MG63 (cell line): Measurements from ENCODE around the gene N4BP2L1. TPM values are rescaled to one million over a fixed set of nuclear protein-coding genes. Genes with fewer than 3 reads are reported as not detected.
A peak's percentile ranks its signal among the peaks of the same experiment; 100 is the strongest.

Experiments
- DNase-seq: peaks from one replicate; pipeline ENCODE4 v3.0.0-alpha.2; 2020
- H3K27me3 ChIP-seq: fragments of 250-450 bp; sonication (Bioruptor Pico); 2 replicates; pipeline ENCODE4 v1.5.1; 2020; ENCODE audit warnings: mild to moderate bottlenecking, moderate library complexity
- H3K36me3 ChIP-seq: fragments of 250-450 bp; sonication (Bioruptor Pico); 2 replicates; pipeline ENCODE4 v1.5.1; 2020; ENCODE audit warnings: mild to moderate bottlenecking, moderate library complexity
- H3K4me3 ChIP-seq: fragments of 250-450 bp; sonication (Bioruptor Pico); 2 replicates; pipeline ENCODE4 v1.5.1; 2020; ENCODE audit warnings: mild to moderate bottlenecking, moderate library complexity
- H3K9me3 ChIP-seq: fragments of 250-450 bp; sonication (Bioruptor Pico); 2 replicates; pipeline ENCODE4 v1.5.1; 2020; ENCODE audit warnings: mild to moderate bottlenecking, moderate library complexity
- total RNA-seq: library from RNA; depleted of rRNA; stranded (reverse); fragments of >200 nt; shearing (Covaris generic); gene quantifications from 2 replicates; pipeline ENCODE4 v1.2.3, GENCODE V29; 2014; ENCODE audit warnings: low replicate concordance

N4BP2L1 gene
- total RNA-seq, 1 experiment from 2014 or later, result 0.40 TPM

DNA sequence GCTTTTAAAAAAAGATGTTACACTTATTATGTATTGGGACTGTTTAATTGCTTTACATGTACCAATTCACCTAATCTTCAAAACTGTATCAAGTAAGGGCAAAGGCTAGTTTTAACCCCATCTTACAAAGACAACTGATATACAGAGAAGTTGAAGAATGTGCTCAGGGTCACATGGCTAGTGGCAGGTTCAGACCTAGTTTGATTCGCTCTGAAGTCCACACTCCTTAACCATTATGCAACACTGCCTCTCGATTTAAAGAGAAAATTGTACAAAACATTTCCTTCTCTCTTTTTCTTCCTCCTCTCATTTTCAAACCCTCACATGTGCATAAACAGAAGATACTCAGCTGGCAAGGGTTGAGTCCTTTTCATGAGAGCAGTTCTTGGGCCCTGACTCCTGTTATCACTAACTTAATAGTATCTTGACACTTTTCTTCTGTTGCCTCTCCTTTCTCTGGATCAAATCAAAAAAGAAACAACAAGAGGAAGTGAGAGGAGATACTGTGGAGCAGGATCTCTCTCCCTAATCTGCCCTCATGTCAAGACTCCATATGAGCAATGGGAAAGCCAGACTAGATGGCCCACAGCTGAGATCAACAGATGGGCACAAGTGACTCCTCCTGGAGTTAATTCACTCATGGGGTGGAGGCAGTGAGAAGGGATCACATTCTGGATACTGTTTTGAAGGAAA is 19.0 kb upstream of the N4BP2L1 start:
- Histone ChIP-seq H3K27me3 (no peaks in the 10 kb centered on the region), H3K9me3 (no peaks in the 10 kb centered on the region), H3K4me3 (no peak overlapping the region), H3K36me3 (peaks cover 9% of the 10 kb centered on the region; the same call in 1 of the 2 replicates)
- no peak for DNase-seq

GRCh38 chr13:32446220-32446619 is 18.3 kb upstream of the N4BP2L1 start:
- no peak for DNase-seq
- H3K4me3 ChIP-seq, result no peak overlapping the region
- peaks cover 10% of the 10 kb centered on the region; the same call in 1 of the 2 replicates for H3K36me3 ChIP-seq
- no peaks in the 10 kb centered on the region for H3K27me3 ChIP-seq
- no peaks in the 10 kb centered on the region for H3K9me3 ChIP-seq

DNA sequence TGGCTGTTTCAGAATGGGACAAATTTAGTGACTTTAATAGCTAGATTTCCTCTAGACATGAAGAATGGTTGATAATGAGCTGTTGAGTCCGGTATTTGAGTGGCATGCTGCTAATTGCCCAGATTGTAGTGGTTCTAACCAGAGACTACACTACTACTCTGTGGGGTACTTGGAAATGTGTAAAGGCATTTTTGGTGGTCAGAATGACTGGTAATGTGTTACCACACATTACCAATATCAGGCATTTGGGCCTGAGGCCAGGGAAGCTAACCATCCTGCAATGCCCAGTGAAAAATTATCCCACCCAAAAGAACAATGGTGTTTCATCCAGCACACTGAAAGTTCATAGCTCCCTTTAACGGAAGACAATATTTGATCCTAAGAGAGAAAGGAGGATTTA is 17.5 kb upstream of the N4BP2L1 start:
- H3K36me3 ChIP-seq, result peaks cover 10% of the 10 kb centered on the region; the same call in 1 of the 2 replicates
- no peaks in the 10 kb centered on the region for H3K9me3 ChIP-seq
- no peak for DNase-seq
- H3K27me3 ChIP-seq, result no peaks in the 10 kb centered on the region
- no peak overlapping the region for H3K4me3 ChIP-seq

DNA sequence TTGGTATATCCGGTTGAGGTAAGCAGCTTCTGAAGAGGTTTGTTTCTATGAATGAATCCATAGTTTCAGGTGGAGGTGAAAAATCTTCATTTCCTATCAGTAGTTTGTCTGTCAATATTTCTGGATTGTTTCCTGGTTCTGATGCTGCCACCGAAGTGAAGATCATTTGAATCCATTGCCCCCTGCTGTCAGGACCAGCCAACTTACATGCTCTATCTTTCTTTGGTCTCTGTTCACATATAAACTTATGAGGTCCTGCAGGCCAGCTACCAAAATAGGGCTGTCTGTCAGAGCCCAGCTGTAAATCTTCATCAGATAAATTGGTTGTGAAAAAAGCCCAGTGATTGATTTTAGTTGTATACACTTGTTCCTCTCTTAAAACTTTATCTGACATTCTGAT is 15.2 kb upstream of the N4BP2L1 start:
- no peak for DNase-seq
- Histone ChIP-seq H3K36me3 (peaks cover 10% of the 10 kb centered on the region; the same call in 1 of the 2 replicates), H3K27me3 (no peaks in the 10 kb centered on the region), H3K4me3 (no peak overlapping the region), H3K9me3 (no peaks in the 10 kb centered on the region)

- no peak for DNase-seq
- H3K36me3 ChIP-seq, result peaks cover 13% of the 10 kb centered on the region
- H3K4me3 ChIP-seq, result no peak overlapping the region
- no peaks in the 10 kb centered on the region for H3K9me3 ChIP-seq
- H3K27me3 ChIP-seq, result no peaks in the 10 kb centered on the region
These were observed 10.9 kb upstream of the N4BP2L1 start for GRCh38 chr13:32438871-32439270.

DNA sequence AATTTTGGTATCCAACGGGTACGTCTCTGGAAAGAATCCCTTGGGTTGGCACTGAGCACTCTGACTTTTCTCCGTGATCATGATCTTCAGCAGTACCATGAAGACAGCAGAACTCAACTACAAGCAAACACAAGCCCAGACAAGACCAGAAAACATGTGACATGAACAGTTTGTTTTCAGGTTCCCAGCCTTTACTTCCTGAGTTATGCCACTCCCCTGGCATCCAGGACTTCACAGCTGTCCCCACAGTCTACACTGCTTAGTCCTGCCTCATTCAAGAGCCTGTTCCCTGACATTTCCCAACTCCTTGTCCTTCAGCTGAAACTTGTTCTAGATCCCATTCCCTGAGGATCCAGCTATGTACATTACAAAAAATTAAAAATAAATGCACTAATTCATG is 4.9 kb upstream of the N4BP2L1 start:
- Histone ChIP-seq H3K36me3 (peaks cover 5% of the 10 kb centered on the region), H3K9me3 (no peaks in the 10 kb centered on the region), H3K4me3 (no peak overlapping the region), H3K27me3 (no peaks in the 10 kb centered on the region)
- DNase-seq, result no peak

DNA sequence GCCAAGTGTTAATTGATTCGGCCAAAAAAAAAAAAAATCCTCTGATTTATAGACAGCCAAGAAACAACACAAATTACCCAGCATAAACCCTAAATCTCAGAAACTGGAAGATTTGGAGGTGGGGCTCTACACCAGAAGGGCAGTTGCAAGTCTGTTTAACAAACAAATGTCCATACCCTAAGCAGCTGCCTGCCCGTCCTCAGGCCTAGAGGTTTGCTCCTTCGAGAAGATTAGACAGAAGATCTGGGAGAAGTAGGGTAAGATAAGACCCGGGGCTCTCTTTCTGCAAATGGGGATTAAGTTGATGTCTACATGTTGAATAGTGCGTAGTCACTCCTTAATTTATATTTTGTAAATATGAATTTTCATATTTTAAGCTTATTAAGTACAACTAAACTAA is 3.4 kb upstream of the N4BP2L1 start:
- no peak overlapping the region for H3K4me3 ChIP-seq
- H3K9me3 ChIP-seq, result no peaks in the 10 kb centered on the region
- H3K36me3 ChIP-seq, result peaks cover 3% of the 10 kb centered on the region
- H3K27me3 ChIP-seq, result no peaks in the 10 kb centered on the region
- DNase-seq, result no peak

GRCh38 chr13:32430018-32430747 is 2.3 kb upstream of the N4BP2L1 start:
- H3K27me3 ChIP-seq, result no peaks in the 10 kb centered on the region
- peaks cover 2% of the 10 kb centered on the region; the same call in 1 of the 2 replicates for H3K36me3 ChIP-seq
- H3K4me3 ChIP-seq, result no peak overlapping the region
- no peak for DNase-seq
- H3K9me3 ChIP-seq, result no peaks in the 10 kb centered on the region

- Histone ChIP-seq H3K9me3 (no peaks in the 10 kb centered on the region), H3K4me3 (no peak overlapping the region), H3K36me3 (peaks cover 2% of the 10 kb centered on the region; the same call in 1 of the 2 replicates), H3K27me3 (no peaks in the 10 kb centered on the region)
- DNase-seq, result no peak
These were observed 1.5 kb upstream of the N4BP2L1 start for GRCh38 chr13:32429433-32429909.

GRCh38 chr13:32428581-32429432 is 877 bp upstream of the N4BP2L1 start:
- no peak for DNase-seq
- peak overlapping the region; percentile 54 for H3K4me3 ChIP-seq

DNA sequence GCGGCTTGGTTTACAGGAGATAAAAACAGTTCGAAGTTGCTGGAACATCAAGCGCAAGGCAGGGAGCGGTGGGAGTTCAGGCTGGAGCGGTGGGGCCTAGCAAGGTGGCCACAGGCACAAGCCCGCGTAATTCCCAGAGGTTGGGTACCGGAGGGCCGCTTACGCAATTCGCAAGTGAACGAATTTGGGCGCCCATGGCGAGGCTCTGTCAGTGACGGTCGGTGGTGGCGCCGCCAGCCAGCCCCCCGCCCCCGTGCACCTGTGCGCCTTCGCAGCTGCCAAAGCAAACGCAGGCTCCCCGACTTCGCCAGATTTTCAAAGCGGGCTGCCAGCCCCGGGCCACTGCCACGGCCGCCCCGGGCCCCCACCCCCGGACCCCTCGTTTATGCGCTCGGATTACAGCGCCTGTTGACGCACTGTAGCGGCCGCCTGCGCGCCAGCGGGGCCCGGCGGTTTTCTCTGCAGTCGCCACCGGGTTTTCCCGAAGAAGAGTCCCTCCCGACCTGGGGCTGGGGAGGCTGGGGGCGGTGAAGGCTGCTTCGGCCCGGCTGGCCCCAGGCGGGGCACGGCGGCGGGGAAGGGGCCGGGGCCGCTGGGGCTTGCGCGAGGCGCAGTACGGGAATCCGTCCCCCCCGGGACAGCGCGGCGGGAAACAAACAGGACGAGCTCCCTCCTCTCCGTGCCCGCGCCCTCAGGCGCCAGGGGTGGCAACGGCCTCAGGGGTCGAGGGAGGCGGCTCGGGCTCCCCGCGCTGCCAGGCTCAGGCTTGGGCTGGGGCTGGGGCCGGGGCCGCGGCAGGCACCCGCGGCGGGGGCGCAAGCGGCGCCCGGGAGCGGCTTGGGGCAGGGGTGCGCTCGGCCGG is 709 bp downstream of the N4BP2L1 start:
- Histone ChIP-seq H3K27me3 (no peaks in the 10 kb centered on the region), H3K36me3 (no peaks in the 10 kb centered on the region; the same call in 1 of the 2 replicates), H3K9me3 (no peaks in the 10 kb centered on the region), H3K4me3 (peak overlapping the region; percentile 54)
- peak; percentile 9 for DNase-seq

More at GRCh38 chr13:32428581-32429432, 877 bp upstream of the N4BP2L1 start:
- Histone ChIP-seq H3K27me3 (no peaks in the 10 kb centered on the region), H3K36me3 (peaks cover 2% of the 10 kb centered on the region; the same call in 1 of the 2 replicates), H3K9me3 (no peaks in the 10 kb centered on the region)

GRCh38 chr13:32426191-32426989 is 1.5 kb downstream of the N4BP2L1 start:
- no peak overlapping the region for H3K4me3 ChIP-seq
- H3K36me3 ChIP-seq, result no peaks in the 10 kb centered on the region; the same call in 1 of the 2 replicates
- H3K27me3 ChIP-seq, result no peaks in the 10 kb centered on the region
- DNase-seq, result no peak
- H3K9me3 ChIP-seq, result no peaks in the 10 kb centered on the region

DNA sequence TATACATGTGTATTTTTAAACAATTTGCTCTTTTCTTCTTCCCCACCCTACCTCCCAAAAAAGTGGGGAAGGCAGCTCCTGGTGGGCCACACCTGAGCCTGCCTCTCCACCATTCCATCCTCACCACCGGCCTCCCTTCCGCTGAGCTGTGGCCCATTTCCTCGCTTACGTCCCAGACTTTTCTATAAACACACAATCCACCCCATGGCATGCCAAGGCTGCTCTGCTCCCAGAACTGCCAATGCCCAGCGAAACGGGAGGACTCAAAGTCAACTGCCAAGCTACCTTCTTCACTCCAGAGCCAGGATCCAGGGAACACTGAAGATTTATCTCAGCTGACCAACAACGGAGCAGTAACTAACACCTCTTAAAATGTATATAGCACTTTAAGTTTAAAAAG is 2.8 kb downstream of the N4BP2L1 start:
- H3K36me3 ChIP-seq, result no peaks in the 10 kb centered on the region; the same call in 1 of the 2 replicates

DNA sequence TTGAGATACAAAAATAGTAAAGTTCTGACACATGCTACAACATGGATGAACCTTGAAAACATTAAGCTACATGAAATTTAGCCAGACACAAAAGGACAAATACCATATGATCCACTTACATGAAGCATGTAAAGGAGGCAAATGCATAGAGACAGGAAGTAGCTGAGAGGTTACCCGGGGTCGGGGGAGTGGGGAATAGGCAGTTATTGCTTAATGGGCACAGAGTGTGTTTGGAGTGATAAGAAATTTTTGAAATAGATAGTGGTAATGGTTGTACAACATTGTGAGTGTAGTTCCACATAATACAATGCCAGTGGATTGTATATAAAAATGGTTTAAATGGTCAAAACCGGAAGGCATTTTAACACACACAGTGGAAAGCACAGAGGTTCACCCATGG is 4.3 kb downstream of the N4BP2L1 start:
- DNase-seq, result no peak
- Histone ChIP-seq H3K9me3 (no peaks in the 10 kb centered on the region), H3K27me3 (no peaks in the 10 kb centered on the region), H3K4me3 (no peak overlapping the region), H3K36me3 (no peaks in the 10 kb centered on the region)

More for the DNA sequence above, 2.8 kb downstream of the N4BP2L1 start:
- no peak for DNase-seq
- no peaks in the 10 kb centered on the region for H3K9me3 ChIP-seq
- H3K4me3 ChIP-seq, result no peak overlapping the region
- no peaks in the 10 kb centered on the region for H3K27me3 ChIP-seq

- Histone ChIP-seq H3K4me3 (no peak overlapping the region), H3K36me3 (no peaks in the 10 kb centered on the region), H3K9me3 (no peaks in the 10 kb centered on the region), H3K27me3 (no peaks in the 10 kb centered on the region)
- DNase-seq, result no peak
These were observed 8.1 kb downstream of the N4BP2L1 start for GRCh38 chr13:32419862-32420261.
